ENCODE measurements around the gene ASPG.

DNA sequence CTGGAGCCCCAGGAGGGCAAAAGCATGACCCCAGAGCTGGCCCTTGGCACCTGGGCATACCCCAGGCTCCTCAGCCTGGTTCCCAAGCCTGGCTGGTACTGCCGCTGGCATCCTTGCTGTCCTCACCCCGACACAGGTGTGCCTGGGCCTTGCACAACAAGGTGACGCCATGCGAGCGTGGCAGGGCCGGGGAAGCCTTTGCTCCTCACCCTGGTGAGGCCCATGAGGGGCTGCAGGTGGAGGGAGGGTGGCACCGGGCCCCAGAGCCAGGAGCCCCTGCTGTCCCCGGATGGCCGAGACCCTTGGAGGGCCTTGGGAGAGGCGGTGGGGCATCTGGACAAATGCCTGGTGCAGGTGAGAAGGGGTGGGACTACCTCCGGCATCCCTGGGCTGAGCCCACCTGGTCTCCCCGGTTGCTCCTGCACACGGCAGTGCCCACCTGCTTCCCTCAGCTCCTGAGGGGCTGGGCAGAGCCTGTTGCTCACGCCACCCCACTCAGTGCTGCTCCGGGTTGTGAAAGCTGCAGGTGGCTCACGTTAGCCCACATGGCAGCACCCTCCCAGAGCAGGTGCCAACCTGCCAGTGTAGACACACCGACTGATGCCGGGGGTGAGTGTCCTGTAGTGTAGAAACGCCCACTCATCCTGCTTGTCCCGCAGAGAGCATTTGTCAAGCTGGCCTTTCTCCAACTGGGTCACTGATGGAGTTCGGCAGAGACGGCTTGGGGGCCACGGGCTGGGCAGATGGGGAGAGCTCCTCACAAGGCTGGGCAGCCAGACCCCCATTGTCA is 28.3 kb downstream of the ASPG start:
- TF ChIP-seq, protein P1, sequence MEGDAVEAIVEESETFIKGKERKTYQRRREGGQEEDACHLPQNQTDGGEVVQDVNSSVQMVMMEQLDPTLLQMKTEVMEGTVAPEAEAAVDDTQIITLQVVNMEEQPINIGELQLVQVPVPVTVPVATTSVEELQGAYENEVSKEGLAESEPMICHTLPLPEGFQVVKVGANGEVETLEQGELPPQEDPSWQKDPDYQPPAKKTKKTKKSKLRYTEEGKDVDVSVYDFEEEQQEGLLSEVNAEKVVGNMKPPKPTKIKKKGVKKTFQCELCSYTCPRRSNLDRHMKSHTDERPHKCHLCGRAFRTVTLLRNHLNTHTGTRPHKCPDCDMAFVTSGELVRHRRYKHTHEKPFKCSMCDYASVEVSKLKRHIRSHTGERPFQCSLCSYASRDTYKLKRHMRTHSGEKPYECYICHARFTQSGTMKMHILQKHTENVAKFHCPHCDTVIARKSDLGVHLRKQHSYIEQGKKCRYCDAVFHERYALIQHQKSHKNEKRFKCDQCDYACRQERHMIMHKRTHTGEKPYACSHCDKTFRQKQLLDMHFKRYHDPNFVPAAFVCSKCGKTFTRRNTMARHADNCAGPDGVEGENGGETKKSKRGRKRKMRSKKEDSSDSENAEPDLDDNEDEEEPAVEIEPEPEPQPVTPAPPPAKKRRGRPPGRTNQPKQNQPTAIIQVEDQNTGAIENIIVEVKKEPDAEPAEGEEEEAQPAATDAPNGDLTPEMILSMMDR (IDR thresholded peaks at IDR 0.05): no peak
- TF ChIP-seq POLR2A (IDR thresholded peaks at IDR 0.05): no peak
